DOHH2 (cell line): ENCODE results near the gene NTNG1.

Experiments
- H3F3A ChIP-seq: fragments of 200-600 bp; sonication (generic), shearing (Covaris generic); 2 replicates; pipeline ENCODE4 v1.6.0; 2016; ENCODE audit warnings: antibody characterized with exemption, mild to moderate bottlenecking; ENCODE audit not compliant: control insufficient read depth, insufficient read depth
- H3K27ac ChIP-seq: fragments of 200-600 bp; sonication (generic); 2 replicates; pipeline ENCODE4 v1.5.1; 2014; ENCODE audit warnings: low read depth, mild to moderate bottlenecking, low read length, moderate library complexity
- H3K27me3 ChIP-seq: fragments of 200-600 bp; sonication (generic); 2 replicates; pipeline ENCODE4 v1.6.1; 2014; ENCODE audit warnings: mild to moderate bottlenecking, low read length, mixed read lengths; ENCODE audit not compliant: control insufficient read depth
- H3K36me3 ChIP-seq: fragments of 200-600 bp; sonication (generic); 2 replicates; pipeline ENCODE4 v1.6.1; 2014; ENCODE audit warnings: mild to moderate bottlenecking, low read length, moderate library complexity, mixed read lengths; ENCODE audit not compliant: control insufficient read depth
- H3K4me1 ChIP-seq: fragments of 200-600 bp; sonication (generic); 2 replicates; pipeline ENCODE4 v1.6.1; 2014; ENCODE audit warnings: mild to moderate bottlenecking, low read length, mixed read lengths; ENCODE audit not compliant: control insufficient read depth
- H3K4me2 ChIP-seq: fragments of 200-600 bp; sonication (generic); 2 replicates; pipeline ENCODE4 v1.6.0; 2014; ENCODE audit warnings: mild to moderate bottlenecking, low read length, moderate library complexity
- H3K4me3 ChIP-seq: fragments of 200-600 bp; sonication (generic); 2 replicates; pipeline ENCODE4 v1.5.1; 2014; ENCODE audit warnings: mild to moderate bottlenecking, low read length, mixed read lengths
- H3K79me2 ChIP-seq: fragments of 200-600 bp; sonication (generic); 2 replicates; pipeline ENCODE4 v1.6.1; 2014; ENCODE audit warnings: mild to moderate bottlenecking, low read length, mixed read lengths; ENCODE audit not compliant: control insufficient read depth
- H3K9me2 ChIP-seq: fragments of 200-600 bp; sonication (generic); replicated peaks from 2 replicates; pipeline ENCODE4 v1.6.1; 2014; ENCODE audit warnings: mild to moderate bottlenecking, low read length, mixed read lengths; ENCODE audit not compliant: control insufficient read depth
- H3K9me3 ChIP-seq: fragments of 200-600 bp; sonication (generic); 2 replicates; pipeline ENCODE4 v1.6.1; 2014; ENCODE audit warnings: antibody characterized with exemption, low read length, mixed read lengths; ENCODE audit not compliant: control insufficient read depth, insufficient read depth
- H4K20me1 ChIP-seq: fragments of 200-600 bp; sonication (generic); 2 replicates; pipeline ENCODE4 v1.6.0; 2014; ENCODE audit warnings: low read depth, mild to moderate bottlenecking, antibody characterized with exemption, low read length, moderate library complexity; ENCODE audit not compliant: control insufficient read depth, insufficient read depth
- CTCF ChIP-seq: fragments of 200-600 bp; sonication (generic); IDR thresholded peaks from one replicate; pipeline ENCODE4 v1.5.1; 2014; ENCODE audit warnings: antibody characterized with exemption, mild to moderate bottlenecking, low read depth, low read length; ENCODE audit not compliant: poor library complexity, severe bottlenecking
- EZH2phosphoT487 ChIP-seq: fragments of 200-600 bp; sonication (generic); IDR thresholded peaks from 2 replicates; pipeline ENCODE4 v1.6.1; 2017; ENCODE audit warnings: borderline replicate concordance, mild to moderate bottlenecking, antibody characterized with exemption, low read length, moderate library complexity, mixed read lengths

Gene NTNG1

GRCh38 chr1:107342768-107343167 is 201.9 kb downstream of the NTNG1 start:
- Histone ChIP-seq H4K20me1 (no peaks in the 10 kb centered on the region), H3K4me3 (no peak overlapping the region), H3K9me3 (no peaks in the 10 kb centered on the region), H3K9me2 (no peaks in the 10 kb centered on the region), H3K4me2 (no peak overlapping the region), H3K4me1 (no peaks in the 10 kb centered on the region), H3K27me3 (no peaks in the 10 kb centered on the region), H3K36me3 (no peaks in the 10 kb centered on the region), H3K79me2 (no peaks in the 10 kb centered on the region), H3F3A (no peaks in the 10 kb centered on the region), H3K27ac (no peak overlapping the region)
- TF ChIP-seq EZH2phosphoT487 (no peak), CTCF (no peak)

- TF ChIP-seq CTCF (no peak), EZH2phosphoT487 (no peak)
- H3K79me2 ChIP-seq = no peaks in the 10 kb centered on the region
Measured at GRCh38 chr1:107343601-107344000, 202.8 kb downstream of the NTNG1 start.

GRCh38 chr1:107344268-107344760 is 203.5 kb downstream of the NTNG1 start:
- Histone ChIP-seq H3K9me3 (no peaks in the 10 kb centered on the region), H3K27me3 (no peaks in the 10 kb centered on the region), H3K79me2 (no peaks in the 10 kb centered on the region), H3K27ac (no peak overlapping the region), H3K36me3 (no peaks in the 10 kb centered on the region), H4K20me1 (no peaks in the 10 kb centered on the region), H3K4me2 (no peak overlapping the region), H3K4me1 (no peaks in the 10 kb centered on the region), H3K4me3 (no peak overlapping the region), H3K9me2 (no peaks in the 10 kb centered on the region), H3F3A (no peaks in the 10 kb centered on the region)
- TF ChIP-seq CTCF (no peak), EZH2phosphoT487 (no peak)

More at GRCh38 chr1:107343601-107344000, 202.8 kb downstream of the NTNG1 start:
- no peaks in the 10 kb centered on the region for H4K20me1 ChIP-seq
- no peak overlapping the region for H3K4me3 ChIP-seq
- no peak overlapping the region for H3K27ac ChIP-seq
- H3F3A ChIP-seq = no peaks in the 10 kb centered on the region
- H3K9me2 ChIP-seq = no peaks in the 10 kb centered on the region
- H3K4me1 ChIP-seq = no peaks in the 10 kb centered on the region
- H3K4me2 ChIP-seq = no peak overlapping the region
- H3K9me3 ChIP-seq = no peaks in the 10 kb centered on the region
- no peaks in the 10 kb centered on the region for H3K36me3 ChIP-seq
- no peaks in the 10 kb centered on the region for H3K27me3 ChIP-seq
